ENCODE data around the gene TMEM150A. TPM values are rescaled to one million over a fixed set of nuclear protein-coding genes. Genes with fewer than 3 reads are reported as not detected.

Gene TMEM150A
- total and polyA plus RNA-seq, 2 of the 13 experiments (the other 11 are each of a cell fraction or from before 2014, with no cell fraction given): 30.1 to 70.4 TPM

- TF ChIP-seq GMEB2 (CRISPR knock-in tag; IDR thresholded peaks at IDR 0.05; ENCODE audit: low read depth) (no peak), ZNF646 (CRISPR knock-in tag; IDR thresholded peaks at IDR 0.05) (no peak), BHLHE40 (IDR thresholded peaks at IDR 0.05; ENCODE audit: low read length) (no peak), MIER3 (CRISPR knock-in tag; IDR thresholded peaks at IDR 0.05; ENCODE audit: borderline replicate concordance) (0 out of 2 replicates have a peak, but pooled peaks have one; percentile 37), CBX2 (IDR thresholded peaks at IDR 0.05; ENCODE audit: low read depth, low read length) (no peak), CBX2 (CRISPR knock-in tag; IDR thresholded peaks at IDR 0.05; ENCODE audit: low read depth) (no peak), GFI1 (CRISPR knock-in tag; IDR thresholded peaks at IDR 0.05; ENCODE audit: borderline replicate concordance) (no peak; the same call in 1 of the 2 replicates), ATF5 (CRISPR knock-in tag; IDR thresholded peaks at IDR 0.05; ENCODE audit: low read depth) (no peak), TFAP4 (IDR thresholded peaks at IDR 0.05; ENCODE audit: borderline replicate concordance, low read depth) (no peak), SRSF9 (IDR thresholded peaks at IDR 0.05; ENCODE audit: borderline replicate concordance, insufficient read depth, low read depth, low read length, poor library complexity, severe bottlenecking) (no peak), ZFP90 (CRISPR knock-in tag; IDR thresholded peaks at IDR 0.05; ENCODE audit: borderline replicate concordance) (no peak), RAD21 (CRISPR knock-in tag; IDR thresholded peaks at IDR 0.05) (no peak; the same call in 1 of the 2 replicates), HMGXB3 (CRISPR knock-in tag; IDR thresholded peaks at IDR 0.05; ENCODE audit: borderline replicate concordance) (no peak), XBP1 (CRISPR knock-in tag; IDR thresholded peaks at IDR 0.05) (no peak)
Observed at GRCh38 chr2:85589982-85590791, 12.3 kb downstream of the TMEM150A start (continued).
